Nephron (organoid): ENCODE results near the gene TAF3.

ENCODE experiments used
- H3K27ac Mint-ChIP-seq, 3 experiments: 2 replicates each; pipeline ENCODE4 v1.8.0; 2020; ENCODE audit warnings: mixed read lengths in 3 of 3, mild to moderate bottlenecking in 2 of 3, moderate library complexity in 1 of 3
- H3K27me3 Mint-ChIP-seq: 2 replicates; pipeline ENCODE4 v1.8.0; 2021; ENCODE audit warnings: low read depth, mild to moderate bottlenecking, moderate library complexity, mixed read lengths
- H3K36me3 Mint-ChIP-seq: 2 replicates; pipeline ENCODE4 v1.8.0; 2020; ENCODE audit warnings: low read depth, mixed read lengths
- H3K4me1 Mint-ChIP-seq: 2 replicates; pipeline ENCODE4 v1.8.0; 2020; ENCODE audit warnings: mixed read lengths
- H3K4me3 Mint-ChIP-seq, 3 experiments: 2 replicates each; pipeline ENCODE4 v1.8.0; 2020; ENCODE audit warnings: mild to moderate bottlenecking in 3 of 3, mixed read lengths in 3 of 3, moderate library complexity in 2 of 3
- H3K9me3 Mint-ChIP-seq: 2 replicates; pipeline ENCODE4 v1.8.0; 2020; ENCODE audit warnings: mixed read lengths
- TF ChIP-seq, protein P1 (sequence below), 3 experiments: fragments of 200-600 bp; sonication (generic); IDR thresholded peaks; one replicate each; pipeline ENCODE4 v1.5.0; 2021; ENCODE audit warnings: antibody characterized with exemption in 3 of 3; ENCODE audit not compliant: unreplicated experiment in 3 of 3

TAF3 gene

DNA sequence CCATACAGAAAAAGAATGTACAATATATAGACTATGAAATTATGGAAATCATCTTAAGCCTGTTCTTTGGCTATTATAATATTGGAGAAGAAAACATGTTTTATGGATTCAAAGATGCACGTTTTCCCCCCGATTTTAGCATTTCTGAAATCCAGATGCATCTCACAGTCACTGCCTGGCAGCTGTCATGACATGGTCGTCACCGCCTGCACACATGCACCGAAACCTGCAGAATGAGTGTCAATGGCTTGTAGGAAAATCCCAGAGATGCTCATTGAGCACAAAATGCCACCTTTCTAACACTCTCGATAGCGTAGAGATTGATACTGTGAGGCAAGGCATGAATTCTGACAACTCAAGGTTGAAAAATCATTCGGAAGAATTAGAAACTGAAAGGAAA lies 115.5 kb downstream of the TAF3 start:
- no peaks in the 10 kb centered on the region for H3K27me3 Mint-ChIP-seq
- H3K4me3 Mint-ChIP-seq = no peak overlapping the region
- TF ChIP-seq, protein P1, sequence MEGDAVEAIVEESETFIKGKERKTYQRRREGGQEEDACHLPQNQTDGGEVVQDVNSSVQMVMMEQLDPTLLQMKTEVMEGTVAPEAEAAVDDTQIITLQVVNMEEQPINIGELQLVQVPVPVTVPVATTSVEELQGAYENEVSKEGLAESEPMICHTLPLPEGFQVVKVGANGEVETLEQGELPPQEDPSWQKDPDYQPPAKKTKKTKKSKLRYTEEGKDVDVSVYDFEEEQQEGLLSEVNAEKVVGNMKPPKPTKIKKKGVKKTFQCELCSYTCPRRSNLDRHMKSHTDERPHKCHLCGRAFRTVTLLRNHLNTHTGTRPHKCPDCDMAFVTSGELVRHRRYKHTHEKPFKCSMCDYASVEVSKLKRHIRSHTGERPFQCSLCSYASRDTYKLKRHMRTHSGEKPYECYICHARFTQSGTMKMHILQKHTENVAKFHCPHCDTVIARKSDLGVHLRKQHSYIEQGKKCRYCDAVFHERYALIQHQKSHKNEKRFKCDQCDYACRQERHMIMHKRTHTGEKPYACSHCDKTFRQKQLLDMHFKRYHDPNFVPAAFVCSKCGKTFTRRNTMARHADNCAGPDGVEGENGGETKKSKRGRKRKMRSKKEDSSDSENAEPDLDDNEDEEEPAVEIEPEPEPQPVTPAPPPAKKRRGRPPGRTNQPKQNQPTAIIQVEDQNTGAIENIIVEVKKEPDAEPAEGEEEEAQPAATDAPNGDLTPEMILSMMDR (IDR thresholded peaks at IDR 0.05; ENCODE audit: unreplicated experiment in 3 of 3) = no peak
- H3K9me3 Mint-ChIP-seq = peaks cover 16% of the 10 kb centered on the region
- peaks cover 20% of the 10 kb centered on the region for H3K36me3 Mint-ChIP-seq
- peak overlapping the region in 1 of 3 experiments; percentile 71 for H3K27ac Mint-ChIP-seq
- H3K4me1 Mint-ChIP-seq = no peaks in the 10 kb centered on the region

DNA sequence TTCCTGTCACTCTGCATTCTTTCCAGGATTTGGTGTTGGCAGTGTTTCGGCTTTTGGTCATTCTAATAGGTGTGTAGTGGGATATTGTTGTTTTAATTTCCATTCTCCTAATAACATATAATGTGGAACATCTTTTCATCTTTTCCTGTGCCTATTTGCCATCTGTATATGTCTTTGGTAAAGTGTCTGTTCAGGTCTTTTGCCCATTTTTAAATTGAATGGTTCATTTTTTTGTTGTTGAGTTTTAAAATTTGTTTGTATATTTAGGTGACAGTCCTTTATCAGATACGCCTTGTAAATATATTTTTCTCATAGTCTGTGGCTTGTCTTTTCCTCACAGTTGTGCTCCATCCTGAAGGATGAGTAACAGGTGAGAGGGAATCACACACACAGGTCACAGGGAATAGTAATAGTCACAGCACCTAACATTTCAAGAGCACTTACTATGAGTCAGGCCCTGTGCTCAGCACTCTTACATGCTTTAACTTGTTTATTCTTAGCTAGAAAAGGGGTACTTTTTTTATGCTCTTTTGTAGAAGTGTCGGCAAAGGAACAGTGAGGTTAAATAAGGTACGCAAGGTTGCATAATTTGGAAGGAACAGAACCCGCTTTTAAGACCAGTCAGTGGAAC lies 119.1 kb downstream of the TAF3 start:
- H3K36me3 Mint-ChIP-seq = peaks cover 27% of the 10 kb centered on the region
- TF ChIP-seq, protein P1 (IDR thresholded peaks at IDR 0.05; ENCODE audit: unreplicated experiment in 3 of 3) = no peak
- H3K4me1 Mint-ChIP-seq = no peaks in the 10 kb centered on the region
- no peak overlapping the region for H3K27ac Mint-ChIP-seq
- H3K9me3 Mint-ChIP-seq = peaks cover 22% of the 10 kb centered on the region
- no peaks in the 10 kb centered on the region for H3K27me3 Mint-ChIP-seq
- no peak overlapping the region for H3K4me3 Mint-ChIP-seq

DNA sequence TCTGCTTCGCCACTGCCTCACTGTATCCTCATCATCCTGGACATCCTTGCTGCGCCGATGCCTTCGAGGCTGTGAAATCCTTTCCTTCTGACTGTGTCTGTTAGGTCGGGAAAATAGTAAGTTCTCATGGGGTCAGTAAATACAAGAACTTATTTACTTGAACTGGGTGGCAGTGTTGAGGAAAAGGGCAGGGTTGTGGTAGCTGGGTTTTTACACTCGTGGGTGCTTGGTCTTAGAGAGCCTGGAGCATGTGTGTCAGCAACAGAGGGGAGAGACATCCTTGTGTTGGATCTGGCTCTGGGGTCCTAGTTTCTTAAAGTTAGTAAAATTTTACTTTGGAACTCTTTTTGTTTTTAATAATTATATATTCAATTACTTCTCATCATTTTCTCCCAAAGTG lies 123.3 kb downstream of the TAF3 start:
- TF ChIP-seq, protein P1 (IDR thresholded peaks at IDR 0.05; ENCODE audit: unreplicated experiment in 3 of 3) = no peak
- H3K36me3 Mint-ChIP-seq = peaks cover 20% of the 10 kb centered on the region
- peaks cover 22% of the 10 kb centered on the region for H3K9me3 Mint-ChIP-seq
- no peaks in the 10 kb centered on the region for H3K27me3 Mint-ChIP-seq
- H3K4me1 Mint-ChIP-seq = no peaks in the 10 kb centered on the region
- H3K4me3 Mint-ChIP-seq = no peak overlapping the region
- no peak overlapping the region for H3K27ac Mint-ChIP-seq

DNA sequence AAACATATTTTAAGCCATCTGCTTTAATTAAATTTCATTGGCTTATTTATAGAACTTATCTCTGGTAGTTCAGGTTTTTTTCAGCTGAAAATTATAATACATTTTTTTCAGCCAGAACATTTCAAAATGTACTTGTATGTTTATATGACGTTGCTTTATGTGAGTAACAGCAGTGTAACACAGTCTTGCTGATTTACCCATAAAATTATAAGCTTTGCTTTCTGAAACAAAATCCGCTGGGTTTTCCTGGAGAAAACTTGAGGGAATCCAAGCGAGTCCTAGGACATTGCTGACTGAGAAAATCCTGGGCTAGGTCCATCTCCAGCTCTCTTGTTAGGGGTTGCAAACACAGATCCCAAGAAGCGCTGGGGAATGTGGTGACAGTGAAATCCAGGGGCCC lies 124.0 kb downstream of the TAF3 start:
- H3K9me3 Mint-ChIP-seq = peaks cover 18% of the 10 kb centered on the region
- no peaks in the 10 kb centered on the region for H3K4me1 Mint-ChIP-seq
- TF ChIP-seq, protein P1 (IDR thresholded peaks at IDR 0.05; ENCODE audit: unreplicated experiment in 3 of 3) = no peak
- no peaks in the 10 kb centered on the region for H3K27me3 Mint-ChIP-seq
- no peak overlapping the region for H3K27ac Mint-ChIP-seq
- H3K4me3 Mint-ChIP-seq = no peak overlapping the region
- peaks cover 19% of the 10 kb centered on the region for H3K36me3 Mint-ChIP-seq

DNA sequence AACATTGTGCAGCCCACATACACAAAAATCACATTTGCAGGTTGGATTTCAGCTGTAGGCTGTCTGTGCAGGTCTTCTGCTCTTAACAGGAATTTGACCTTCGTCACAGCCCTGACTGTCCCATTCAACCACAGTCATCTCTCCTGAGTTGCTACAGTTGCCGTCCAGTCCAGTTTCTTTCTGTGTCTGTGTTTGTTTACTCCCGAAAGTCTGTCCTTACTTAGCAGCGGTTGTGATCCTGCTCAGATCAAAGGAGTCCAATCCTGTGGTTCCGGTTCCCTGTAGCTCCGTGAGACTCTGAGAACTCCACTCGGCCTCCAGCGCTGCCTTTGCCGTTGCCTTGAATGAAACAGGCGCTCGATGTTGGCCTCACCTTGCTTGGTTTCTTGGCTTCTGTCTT lies 124.6 kb downstream of the TAF3 start:
- peaks cover 13% of the 10 kb centered on the region for H3K9me3 Mint-ChIP-seq

DNA sequence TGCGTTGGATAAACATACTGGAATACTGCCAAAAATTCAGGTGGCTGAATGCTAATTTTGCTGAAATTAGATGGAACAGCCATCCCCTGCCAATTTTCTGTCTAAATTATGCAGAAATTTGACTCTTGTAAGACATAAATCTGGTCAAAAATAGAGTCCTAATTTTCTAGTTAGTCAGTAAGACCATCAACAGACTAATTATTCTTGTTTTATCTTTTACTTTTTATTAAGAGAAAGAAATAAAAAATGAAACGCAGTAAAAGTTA lies 125.8 kb downstream of the TAF3 start:
- no peak overlapping the region for H3K27ac Mint-ChIP-seq
- H3K4me3 Mint-ChIP-seq = no peak overlapping the region
- H3K36me3 Mint-ChIP-seq = peaks cover 10% of the 10 kb centered on the region
- H3K4me1 Mint-ChIP-seq = no peaks in the 10 kb centered on the region
- TF ChIP-seq, protein P1 (IDR thresholded peaks at IDR 0.05; ENCODE audit: unreplicated experiment in 3 of 3) = no peak
- H3K27me3 Mint-ChIP-seq = no peaks in the 10 kb centered on the region
- peaks cover 5% of the 10 kb centered on the region for H3K9me3 Mint-ChIP-seq

More for the DNA sequence above, 124.6 kb downstream of the TAF3 start:
- no peaks in the 10 kb centered on the region for H3K27me3 Mint-ChIP-seq
- H3K27ac Mint-ChIP-seq = no peak overlapping the region
- no peak overlapping the region for H3K4me3 Mint-ChIP-seq
- H3K4me1 Mint-ChIP-seq = no peaks in the 10 kb centered on the region
- H3K36me3 Mint-ChIP-seq = peaks cover 17% of the 10 kb centered on the region
- TF ChIP-seq, protein P1 (IDR thresholded peaks at IDR 0.05; ENCODE audit: unreplicated experiment in 3 of 3) = no peak
